Stimulated activated CD4-positive, alpha-beta T cell treated with anti-CD3 and anti-CD28 coated beads, Interleukin-2, amount 100 ng/mL, for 48 hours (primary cell): ENCODE measurements around the gene CDX4.
"Not testable (repeated sequence)": the region's sequence is repeated elsewhere in the genome, so short reads cannot be mapped to it uniquely, and the experiment has no call there.

Source experiments
- DNase-seq, 2 donors: peaks; one replicate each; pipeline ENCODE4 v3.0.0-alpha.2; 2020

Gene CDX4

GRCh38 chrX:73446831-73447230, at the start of gene CDX4:
Gene CDX4, plus strand, starts transcription at chrX:73447053. Its CDS starts 201 bp downstream, at chrX:73447254.
- no peak for DNase-seq

- no peak for DNase-seq
These were observed 48.5 kb upstream of the CDX4 start for GRCh38 chrX:73398185-73398914.

GRCh38 chrX:73400136-73400748, 46.6 kb upstream of the CDX4 start:
- DNase-seq: no peak

GRCh38 chrX:73401591-73402266, 45.1 kb upstream of the CDX4 start:
- no peak for DNase-seq

GRCh38 chrX:73412930-73413329, 33.9 kb upstream of the CDX4 start:
- no peak for DNase-seq

GRCh38 chrX:73447311-73447794, 500 bp downstream of the CDX4 start:
- DNase-seq: no peak

GRCh38 chrX:73448379-73448778, 1.5 kb downstream of the CDX4 start:
- DNase-seq: no peak

- no peak for DNase-seq
These were observed 8.3 kb downstream of the CDX4 start for GRCh38 chrX:73455171-73455570.

GRCh38 chrX:73457306-73457705, 10.5 kb downstream of the CDX4 start:
- no peak for DNase-seq

- DNase-seq: no peak
These were observed 21.5 kb downstream of the CDX4 start for GRCh38 chrX:73468376-73468775.

GRCh38 chrX:73478961-73479360, 32.1 kb downstream of the CDX4 start:
- DNase-seq: no peak

GRCh38 chrX:73481521-73481920, 34.7 kb downstream of the CDX4 start:
- DNase-seq: no peak

GRCh38 chrX:73490661-73491060, 43.8 kb downstream of the CDX4 start:
- DNase-seq: no peak

- DNase-seq: not testable (repeated sequence)
These were observed 45.3 kb downstream of the CDX4 start for GRCh38 chrX:73492178-73492577.
